Measurements from ENCODE around the gene INO80C.

- TF ChIP-seq CTCF (IDR thresholded peaks at IDR 0.05): no peak
- no peak for TF ChIP-seq POLR2AphosphoS5 (IDR thresholded peaks at IDR 0.05)
- TF ChIP-seq EP300 (IDR thresholded peaks at IDR 0.05): no peak
Observed at GRCh38 chr18:35490894-35491699, 6.7 kb downstream of the INO80C start.
